ENCODE results near the gene PKD1. TPM values are rescaled to one million over a fixed set of nuclear protein-coding genes. Genes with fewer than 3 reads are reported as not detected.
"Not testable (repeated sequence)": the region's sequence is repeated elsewhere in the genome, so short reads cannot be mapped to it uniquely, and the experiment has no call there.

The PKD1 gene
- total RNA-seq, 1 experiment from 2014 or later, result 82.0 TPM

DNA sequence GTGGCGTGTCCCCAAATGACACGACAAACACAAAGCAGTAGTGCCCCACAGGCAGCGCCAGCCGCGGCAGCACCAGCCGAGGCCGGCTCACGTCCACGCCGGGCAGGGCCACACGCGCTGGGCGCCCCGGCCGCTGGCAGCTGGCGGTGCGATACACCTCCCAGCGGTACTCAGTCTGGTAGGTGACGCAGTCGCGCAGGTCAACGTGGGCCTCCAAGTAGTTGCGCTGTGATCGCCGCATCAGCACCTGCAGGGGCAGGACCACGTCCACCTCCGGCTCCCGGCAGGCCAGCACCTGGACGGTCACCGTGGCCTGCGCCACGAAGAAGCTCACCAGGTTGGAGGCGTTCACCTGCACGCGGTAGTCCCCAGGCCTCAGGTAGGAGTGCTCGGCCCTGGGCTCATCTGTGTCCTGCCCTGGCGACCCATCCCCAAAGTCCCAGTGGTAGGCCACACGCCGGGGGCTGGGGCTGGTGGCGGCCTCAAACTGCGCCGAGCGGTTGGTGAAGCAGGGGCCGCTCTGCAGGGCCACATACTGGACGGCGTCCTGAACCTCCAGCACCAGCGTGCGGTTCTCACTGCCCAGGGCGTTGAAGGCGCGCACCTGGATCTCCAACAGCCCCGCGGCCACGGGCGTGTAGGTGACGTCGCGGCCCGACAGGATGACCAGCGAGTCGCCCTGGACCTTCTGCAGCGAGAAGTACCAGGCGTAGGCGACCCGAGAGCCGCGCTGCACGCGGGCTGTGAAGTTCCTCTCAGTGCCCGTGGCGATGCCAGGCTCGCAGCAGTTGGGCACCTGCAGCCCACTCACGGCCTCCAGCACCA lies 27.0 kb downstream of the PKD1 start:
- H3K4me3 Mint-ChIP-seq (ENCODE audit: low read depth, unreplicated experiment); H3K36me3 Mint-ChIP-seq (ENCODE audit: insufficient read depth, unreplicated experiment); intact Hi-C loops (cut with micrococcal nuclease; ENCODE audit: unreplicated experiment); DNase-seq; CTCF ChIA-PET; H3K9me3 Mint-ChIP-seq (ENCODE audit: low read depth, unreplicated experiment); H3K27me3 Mint-ChIP-seq (ENCODE audit: unreplicated experiment); H3K4me1 Mint-ChIP-seq (ENCODE audit: low read depth, unreplicated experiment); H3K27ac Mint-ChIP-seq (ENCODE audit: unreplicated experiment); BruUV-seq (replicated peaks): not testable (repeated sequence)

DNA sequence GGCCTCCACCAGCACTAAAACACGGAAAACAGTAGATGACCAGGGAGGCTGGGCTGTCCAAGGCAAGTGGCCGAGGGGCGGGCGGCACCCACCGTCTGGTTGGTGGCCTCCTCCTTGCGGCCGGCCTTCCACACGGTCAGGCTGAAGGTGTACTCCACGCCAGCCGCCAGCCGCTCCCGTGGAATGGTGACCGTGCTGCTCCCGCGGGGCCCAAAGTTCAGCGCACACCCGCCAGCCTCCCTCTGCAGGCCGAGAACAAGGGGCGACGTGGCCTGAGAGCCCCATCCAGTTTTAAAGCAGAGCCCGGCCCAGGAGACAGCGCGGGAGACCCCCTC lies 27.9 kb downstream of the PKD1 start:
- H3K27me3 Mint-ChIP-seq (ENCODE audit: unreplicated experiment); BruUV-seq (replicated peaks); CTCF ChIA-PET: not testable (repeated sequence)

DNA sequence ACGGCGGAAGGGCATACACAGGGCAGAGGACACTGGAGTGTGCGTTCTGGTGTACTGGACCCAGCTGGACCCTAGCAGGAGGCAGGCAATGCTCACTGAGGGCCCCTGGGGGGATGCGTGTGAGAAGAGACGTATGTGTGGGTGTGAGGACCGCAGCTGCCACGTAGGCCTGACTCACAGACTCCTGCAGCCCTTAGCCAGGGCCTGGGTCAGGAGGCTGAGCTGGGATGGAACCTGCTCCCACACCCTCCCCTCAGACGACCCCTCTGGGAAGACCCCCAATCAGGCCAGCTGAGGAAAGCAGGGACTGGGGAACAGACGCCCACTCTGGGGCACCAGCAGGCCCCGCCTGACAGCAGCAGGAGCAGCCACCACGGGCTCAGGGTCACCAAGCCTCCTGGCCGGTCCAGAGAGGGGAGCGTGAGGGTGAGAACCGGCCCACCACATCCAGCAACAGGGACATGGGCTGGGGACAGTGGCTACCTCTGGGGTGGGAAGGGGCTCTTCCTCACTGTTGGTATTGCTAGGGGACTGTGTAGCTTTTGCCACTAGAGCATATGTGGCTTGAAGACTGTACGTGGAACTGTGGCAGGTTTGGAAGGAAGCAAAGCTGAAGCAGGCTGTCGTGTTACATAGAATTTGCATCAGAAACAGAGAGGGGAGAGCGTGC lies 28.4 kb downstream of the PKD1 start:
- H3K9me3 Mint-ChIP-seq (ENCODE audit: low read depth, unreplicated experiment); CTCF ChIA-PET; H3K4me3 Mint-ChIP-seq (ENCODE audit: low read depth, unreplicated experiment); DNase-seq; H3K27ac Mint-ChIP-seq (ENCODE audit: unreplicated experiment); BruUV-seq (replicated peaks); H3K4me1 Mint-ChIP-seq (ENCODE audit: low read depth, unreplicated experiment); intact Hi-C loops (cut with micrococcal nuclease; ENCODE audit: unreplicated experiment); H3K36me3 Mint-ChIP-seq (ENCODE audit: insufficient read depth, unreplicated experiment); H3K27me3 Mint-ChIP-seq (ENCODE audit: unreplicated experiment): not testable (repeated sequence)

More for the DNA sequence above, 27.9 kb downstream of the PKD1 start:
- H3K27ac Mint-ChIP-seq (ENCODE audit: unreplicated experiment); intact Hi-C loops (cut with micrococcal nuclease; ENCODE audit: unreplicated experiment); H3K36me3 Mint-ChIP-seq (ENCODE audit: insufficient read depth, unreplicated experiment); H3K9me3 Mint-ChIP-seq (ENCODE audit: low read depth, unreplicated experiment); H3K4me3 Mint-ChIP-seq (ENCODE audit: low read depth, unreplicated experiment); DNase-seq; H3K4me1 Mint-ChIP-seq (ENCODE audit: low read depth, unreplicated experiment): not testable (repeated sequence)

DNA sequence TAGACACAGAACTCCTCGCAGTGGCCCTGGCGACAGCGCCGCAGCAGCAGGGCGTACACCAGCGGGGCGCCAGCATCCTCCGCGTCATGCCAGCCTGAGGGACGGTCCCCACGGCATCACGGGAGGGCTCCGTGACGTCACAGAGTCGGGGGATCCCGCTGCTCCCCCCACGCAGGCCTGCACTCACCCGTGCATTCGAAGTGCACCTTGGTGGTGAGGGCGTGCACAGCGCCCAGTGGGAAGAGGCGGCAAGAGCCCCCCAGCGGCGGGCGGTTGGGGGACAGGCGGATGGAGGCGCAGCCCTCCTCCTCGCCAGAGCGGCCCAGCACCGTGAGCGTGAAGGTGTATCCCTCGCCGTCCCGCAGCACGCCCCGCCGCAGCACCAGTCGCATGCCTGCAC lies 29.5 kb downstream of the PKD1 start:
- H3K27ac Mint-ChIP-seq (ENCODE audit: unreplicated experiment); H3K4me3 Mint-ChIP-seq (ENCODE audit: low read depth, unreplicated experiment); CTCF ChIA-PET; intact Hi-C loops (cut with micrococcal nuclease; ENCODE audit: unreplicated experiment); DNase-seq; H3K4me1 Mint-ChIP-seq (ENCODE audit: low read depth, unreplicated experiment); H3K9me3 Mint-ChIP-seq (ENCODE audit: low read depth, unreplicated experiment); BruUV-seq (replicated peaks); H3K27me3 Mint-ChIP-seq (ENCODE audit: unreplicated experiment); H3K36me3 Mint-ChIP-seq (ENCODE audit: insufficient read depth, unreplicated experiment): not testable (repeated sequence)

DNA sequence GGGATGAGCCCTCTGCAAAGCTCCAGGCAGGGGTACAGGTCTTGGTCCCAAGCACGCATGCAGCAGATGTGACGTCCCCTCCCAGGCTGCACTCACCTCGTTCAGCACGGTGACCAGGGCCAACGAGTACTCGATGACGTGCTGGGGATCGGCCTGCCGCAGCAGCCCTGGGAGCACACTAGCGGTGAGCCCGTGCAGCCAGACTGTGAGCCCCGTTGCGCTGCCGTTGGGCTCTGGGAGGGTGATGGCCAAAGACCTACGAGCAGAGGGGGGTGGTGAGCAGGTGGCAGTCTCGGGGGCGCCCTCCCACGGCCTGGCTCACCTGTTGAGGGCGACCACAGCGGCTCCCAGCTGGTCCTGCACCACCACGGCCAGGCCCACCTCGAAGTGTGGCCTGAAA lies 29.9 kb downstream of the PKD1 start:
- H3K27ac Mint-ChIP-seq (ENCODE audit: unreplicated experiment); H3K4me1 Mint-ChIP-seq (ENCODE audit: low read depth, unreplicated experiment); H3K4me3 Mint-ChIP-seq (ENCODE audit: low read depth, unreplicated experiment); BruUV-seq (replicated peaks); DNase-seq; H3K27me3 Mint-ChIP-seq (ENCODE audit: unreplicated experiment); H3K9me3 Mint-ChIP-seq (ENCODE audit: low read depth, unreplicated experiment); intact Hi-C loops (cut with micrococcal nuclease; ENCODE audit: unreplicated experiment); CTCF ChIA-PET: not testable (repeated sequence)
- peaks cover 14% of the 10 kb centered on the region for H3K36me3 Mint-ChIP-seq (ENCODE audit: insufficient read depth, unreplicated experiment)

DNA sequence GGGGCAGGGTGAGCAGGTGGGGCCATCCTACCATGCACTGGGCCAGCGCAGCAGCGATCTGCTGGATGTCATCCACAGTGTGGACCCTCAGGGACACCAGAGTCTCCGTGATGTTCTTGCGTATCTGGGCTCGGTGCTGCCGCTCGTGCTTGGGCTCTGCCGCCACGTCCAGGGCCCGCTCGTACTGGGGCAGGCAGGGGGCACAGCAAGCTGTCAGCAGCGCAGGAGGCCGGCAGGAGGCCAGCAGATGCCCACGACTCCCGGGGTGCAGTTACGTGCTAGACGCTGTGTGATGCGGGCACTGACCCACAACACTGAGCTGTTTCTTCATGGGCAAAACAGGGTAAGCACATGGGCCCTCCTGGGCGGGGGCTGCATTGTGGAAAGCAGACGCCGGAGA lies 30.4 kb downstream of the PKD1 start:
- H3K36me3 Mint-ChIP-seq (ENCODE audit: insufficient read depth, unreplicated experiment), result peaks cover 14% of the 10 kb centered on the region
- H3K27me3 Mint-ChIP-seq (ENCODE audit: unreplicated experiment); H3K4me3 Mint-ChIP-seq (ENCODE audit: low read depth, unreplicated experiment); CTCF ChIA-PET; DNase-seq; H3K4me1 Mint-ChIP-seq (ENCODE audit: low read depth, unreplicated experiment); H3K9me3 Mint-ChIP-seq (ENCODE audit: low read depth, unreplicated experiment); BruUV-seq (replicated peaks); intact Hi-C loops (cut with micrococcal nuclease; ENCODE audit: unreplicated experiment); H3K27ac Mint-ChIP-seq (ENCODE audit: unreplicated experiment): not testable (repeated sequence)

DNA sequence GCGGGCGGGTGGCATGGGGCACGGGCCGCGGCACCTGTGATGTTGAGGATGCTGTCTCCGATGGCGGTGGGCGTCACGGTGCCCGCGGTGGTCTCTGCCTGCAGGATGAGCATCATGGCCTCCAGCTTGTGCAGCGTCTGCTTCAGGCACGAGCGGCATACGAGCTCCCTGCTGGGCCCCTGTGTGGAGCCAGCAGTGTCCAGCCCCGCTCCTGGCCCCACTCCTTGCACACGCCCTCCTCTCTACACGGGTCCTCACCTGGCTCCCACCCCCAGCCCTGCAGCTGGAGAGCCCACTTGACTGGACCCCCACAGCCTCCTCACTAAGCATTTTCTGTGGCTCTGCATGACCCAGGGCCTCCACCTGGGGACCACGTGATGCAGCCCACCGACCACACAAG lies 31.2 kb downstream of the PKD1 start:
- H3K36me3 Mint-ChIP-seq (ENCODE audit: insufficient read depth, unreplicated experiment), result peaks cover 14% of the 10 kb centered on the region
- intact Hi-C loops (cut with micrococcal nuclease; ENCODE audit: unreplicated experiment); H3K27ac Mint-ChIP-seq (ENCODE audit: unreplicated experiment); DNase-seq; CTCF ChIA-PET; H3K9me3 Mint-ChIP-seq (ENCODE audit: low read depth, unreplicated experiment); H3K4me1 Mint-ChIP-seq (ENCODE audit: low read depth, unreplicated experiment); H3K27me3 Mint-ChIP-seq (ENCODE audit: unreplicated experiment); BruUV-seq (replicated peaks); H3K4me3 Mint-ChIP-seq (ENCODE audit: low read depth, unreplicated experiment): not testable (repeated sequence)
